HG02973 (cell line): ENCODE measurements around the gene SMPX.
"Not testable (repeated sequence)": the region's sequence is repeated elsewhere in the genome, so short reads cannot be mapped to it uniquely, and the experiment has no call there.

Source experiments
- ATAC-seq: cut with Tn5 transposase; IDR thresholded peaks from one replicate; pipeline ENCODE4 v1.9.1; 2021; ENCODE audit warnings: moderate library complexity; ENCODE audit not compliant: unreplicated experiment

SMPX gene

DNA sequence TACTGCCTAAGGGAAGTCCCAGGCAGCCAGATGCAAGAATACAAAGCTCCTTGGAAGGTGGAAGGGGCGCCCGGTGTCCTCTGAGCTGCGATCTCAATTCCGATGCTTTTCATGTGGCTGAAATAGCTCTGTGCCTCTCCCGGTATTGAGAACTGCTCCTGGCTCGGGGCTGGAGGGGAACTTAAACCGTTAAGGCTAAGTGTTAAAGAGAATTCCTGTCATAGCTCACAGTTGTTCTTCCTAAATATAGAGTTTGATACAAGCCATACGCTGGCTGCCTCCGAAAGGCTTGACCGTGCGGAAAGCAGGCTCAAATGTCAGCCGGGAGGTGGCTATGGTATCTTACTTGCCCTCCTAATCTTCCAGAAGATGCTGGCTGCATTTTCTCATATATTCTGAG lies at the start of gene SMPX:
Gene SMPX (minus strand): TSS at position 157 of the 400 bp plus-strand sequence. CDS start 3,826 bp downstream, outside the sequence.
- no peak for ATAC-seq

DNA sequence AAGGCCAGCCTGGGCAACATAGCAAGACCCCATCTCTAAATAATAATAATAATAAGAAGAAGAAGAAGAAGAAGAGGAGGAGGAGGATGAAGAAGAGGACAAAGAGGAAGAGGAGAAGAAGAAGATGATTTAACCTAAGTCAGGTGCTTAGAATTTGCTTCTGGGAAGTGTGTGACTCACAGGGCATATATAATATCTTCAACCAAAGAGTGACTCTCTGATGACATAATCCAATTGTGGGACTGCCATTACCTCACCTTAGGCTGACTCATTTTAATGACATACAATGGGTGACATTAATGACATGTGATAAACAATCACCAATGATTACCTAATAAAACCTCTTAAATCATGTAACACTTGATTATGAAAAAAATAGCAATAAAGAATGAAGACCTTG lies 48.8 kb upstream of the SMPX start:
- ATAC-seq = no peak

DNA sequence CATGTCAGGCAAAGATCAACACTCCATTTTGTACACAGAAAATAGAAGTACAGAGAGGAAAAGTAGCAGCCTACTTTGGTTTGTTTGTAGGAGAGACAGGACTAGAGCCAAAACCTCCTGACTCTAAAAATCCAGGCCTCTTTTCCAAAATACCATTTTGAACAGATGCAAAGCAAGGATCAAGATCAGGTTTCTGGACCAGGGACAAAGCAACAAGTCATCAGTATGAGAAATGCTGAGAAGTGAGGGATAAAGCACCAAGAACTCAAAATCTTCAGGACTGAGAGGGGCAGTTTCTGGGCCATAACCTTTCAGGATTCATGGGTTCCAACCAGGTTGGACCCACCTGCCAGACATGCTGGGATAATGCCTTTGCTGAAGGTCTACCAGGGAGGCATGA lies 44.9 kb upstream of the SMPX start:
- ATAC-seq = no peak

DNA sequence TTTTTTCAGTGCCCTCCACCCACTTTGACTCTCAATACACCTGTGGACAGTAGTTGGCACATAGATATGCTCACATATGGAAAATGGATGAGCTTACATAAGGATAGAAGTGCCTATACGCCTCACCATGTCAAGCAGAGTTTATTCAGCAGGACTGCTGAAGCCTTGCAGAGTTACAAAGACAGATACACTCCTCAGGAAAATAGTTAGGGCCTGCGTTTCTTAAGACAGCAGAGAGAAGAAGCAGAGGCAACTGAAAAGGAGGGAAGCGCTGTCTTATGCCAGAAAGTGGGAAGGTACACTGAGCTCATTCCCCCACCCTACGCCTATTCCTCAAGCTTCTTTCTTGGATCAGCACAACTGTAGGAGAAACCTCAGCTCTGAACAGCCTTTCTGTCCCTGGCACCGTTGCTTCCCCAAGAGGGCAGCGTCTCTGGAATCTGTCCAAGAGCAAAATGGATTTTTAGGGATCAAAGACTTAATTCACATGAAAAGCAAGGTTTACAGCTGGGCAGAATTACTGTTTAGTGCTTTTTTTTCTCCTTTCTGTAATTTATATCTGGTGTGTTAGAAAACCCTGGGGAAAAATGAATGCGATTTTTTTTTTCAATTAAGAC lies 44.2 kb upstream of the SMPX start:
- no peak for ATAC-seq

DNA sequence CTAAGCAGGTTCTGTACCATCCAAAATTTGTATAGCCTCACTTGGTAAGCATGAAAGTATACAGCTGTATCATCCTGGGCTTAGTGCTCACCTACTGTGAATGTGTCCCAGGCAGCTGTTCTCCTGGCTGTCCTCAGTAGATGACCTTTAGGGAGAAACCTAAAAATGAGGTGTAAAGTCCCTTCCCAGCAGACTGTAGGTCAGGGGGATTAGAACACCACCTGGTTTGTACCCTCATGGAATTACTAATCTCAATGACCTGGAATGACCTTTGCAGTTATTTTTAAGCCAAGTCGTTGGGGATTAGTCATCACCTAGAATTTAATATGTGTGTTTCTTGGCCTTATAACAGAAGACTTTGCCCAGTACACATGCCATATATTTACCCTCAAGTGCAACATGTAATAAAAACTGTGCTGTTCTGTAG lies 42.4 kb upstream of the SMPX start:
- ATAC-seq = no peak

DNA sequence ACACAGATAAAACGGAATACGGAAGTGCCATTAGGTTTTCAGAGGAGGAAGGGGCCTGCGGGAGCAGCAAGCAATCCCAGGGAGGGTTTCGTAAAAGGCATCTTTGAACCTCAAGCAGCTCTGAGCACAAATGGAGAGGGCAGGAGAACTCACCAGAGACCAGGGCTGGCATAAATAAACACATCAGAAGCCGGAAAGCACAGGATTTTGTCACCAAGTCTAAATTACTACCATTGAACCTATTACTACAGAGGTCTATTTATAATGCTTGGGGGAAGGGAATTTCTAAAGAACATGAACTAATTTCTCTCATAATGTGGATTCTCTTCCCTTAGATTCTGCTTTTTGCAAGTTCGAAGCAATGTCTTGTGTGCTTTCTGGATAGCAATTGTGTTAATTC lies 41.9 kb upstream of the SMPX start:
- no peak for ATAC-seq

DNA sequence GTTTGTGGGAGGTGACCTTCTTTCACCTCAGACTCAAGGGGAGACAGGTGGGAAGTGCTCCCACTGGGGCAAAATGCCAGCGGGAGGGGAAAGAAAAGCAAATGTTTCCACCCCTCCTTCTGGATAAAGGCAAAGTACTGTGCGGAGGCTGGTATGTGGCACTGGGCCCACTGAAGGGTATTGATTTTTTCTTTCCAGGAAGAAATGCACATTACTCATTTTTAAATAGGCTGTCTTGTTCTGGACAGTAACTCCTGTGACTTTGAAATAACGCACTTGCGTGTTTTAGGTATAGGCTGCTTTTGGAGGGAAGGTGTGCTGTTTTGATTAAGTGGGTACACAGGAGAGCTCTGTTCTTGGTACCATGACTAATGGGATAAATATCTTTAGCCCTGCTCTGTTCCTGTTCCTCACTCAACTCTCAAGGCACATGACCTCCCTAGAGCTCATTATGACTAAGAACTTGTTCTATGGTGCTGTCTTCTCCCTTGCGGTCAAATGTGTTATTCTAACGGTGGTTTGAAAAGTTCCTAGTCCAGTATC lies 40.8 kb upstream of the SMPX start:
- no peak for ATAC-seq

DNA sequence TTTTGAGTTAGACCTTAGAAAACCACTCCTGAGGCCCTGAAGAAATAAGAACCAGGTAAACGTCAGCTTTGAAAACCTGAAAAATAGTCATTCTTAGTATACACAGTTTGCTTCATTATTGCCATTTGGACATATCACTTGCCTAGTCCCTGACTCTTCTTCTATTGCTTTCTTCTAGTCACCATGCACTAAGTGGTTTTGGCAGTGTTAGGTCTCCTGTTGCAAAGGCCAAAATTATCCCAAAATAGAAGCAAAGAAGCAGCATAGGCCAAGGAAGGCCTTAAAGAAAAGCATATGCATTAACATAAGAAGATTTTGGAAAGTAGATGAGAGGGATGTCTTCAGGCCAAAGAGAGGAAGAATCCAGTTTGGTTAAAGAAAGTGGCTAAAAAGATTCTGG lies 24.1 kb upstream of the SMPX start:
- no peak for ATAC-seq

DNA sequence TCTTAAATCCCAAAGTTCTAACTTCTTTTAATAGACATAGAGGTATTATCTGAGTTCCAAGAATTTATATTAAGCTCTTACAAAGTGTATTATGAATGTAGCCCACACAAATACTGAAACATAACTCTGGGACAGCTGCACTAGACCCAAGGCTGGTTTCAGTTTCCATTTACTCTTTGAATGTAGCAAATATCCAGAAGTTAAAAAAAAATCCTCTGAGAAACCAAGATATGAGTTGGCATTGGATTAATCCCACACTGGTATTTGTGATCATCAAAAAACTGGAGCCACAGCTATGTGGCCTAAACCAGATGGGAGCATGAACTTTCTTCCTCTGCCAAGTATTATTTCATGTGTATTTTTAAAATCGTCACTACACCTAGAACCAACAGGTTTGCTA lies 23.6 kb upstream of the SMPX start:
- ATAC-seq = peak; percentile 87

DNA sequence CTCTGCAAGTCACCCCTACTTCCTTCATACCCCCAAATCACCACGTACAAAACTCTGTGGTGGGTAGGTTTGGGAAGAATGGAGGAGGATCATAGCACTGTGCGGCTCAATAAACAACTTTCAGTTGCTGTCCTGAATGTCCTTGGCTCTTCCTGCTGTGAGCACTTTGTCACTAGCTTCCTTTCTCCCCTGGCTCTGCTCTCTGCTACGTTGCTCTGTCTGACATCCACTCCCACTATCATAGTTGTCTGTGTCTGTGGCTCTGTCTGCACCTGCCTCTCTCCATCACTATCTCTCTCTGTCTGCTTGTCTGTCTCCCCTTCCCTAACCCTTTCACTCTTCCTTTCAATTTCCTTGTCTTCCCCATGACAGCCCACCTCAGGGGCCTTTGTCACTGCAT lies 21.2 kb upstream of the SMPX start:
- ATAC-seq = no peak

DNA sequence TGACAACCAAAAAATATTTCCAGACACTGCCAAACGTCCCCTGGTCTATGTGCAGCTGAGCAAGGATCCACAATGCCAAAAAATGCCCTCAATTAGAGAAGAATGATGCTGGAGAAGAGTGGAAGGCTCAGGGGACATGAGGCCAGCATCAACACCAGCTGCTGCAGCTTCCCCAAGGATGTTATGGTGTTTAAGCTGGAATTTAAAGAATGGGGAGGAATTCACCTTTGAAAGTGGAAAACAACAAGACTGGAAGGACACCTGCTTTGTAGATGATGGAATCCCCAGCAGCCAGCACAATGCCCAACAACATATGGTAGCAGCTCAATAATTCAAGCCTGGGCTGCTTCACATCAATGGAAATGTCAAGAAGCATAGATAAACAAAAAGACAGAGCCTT lies 20.3 kb upstream of the SMPX start:
- no peak for ATAC-seq

DNA sequence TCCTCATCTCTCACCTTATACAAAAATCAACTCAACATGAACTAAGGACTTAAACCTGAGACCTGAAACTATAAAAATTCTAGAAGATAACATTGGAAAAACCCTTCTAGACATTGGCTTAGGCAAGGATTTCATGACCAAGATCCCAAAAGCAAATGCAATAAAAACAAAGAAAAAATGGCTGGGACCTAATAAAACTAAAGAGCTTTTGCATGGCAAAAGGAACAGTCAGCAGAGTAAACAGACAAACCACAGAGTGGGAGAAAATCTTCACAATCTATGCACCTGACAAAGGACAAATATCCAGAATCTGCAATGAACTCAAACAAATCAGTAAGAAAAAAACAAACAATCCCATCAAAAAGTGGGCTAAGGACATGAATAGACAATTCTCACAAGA lies 17.2 kb upstream of the SMPX start:
- ATAC-seq = not testable (repeated sequence)

DNA sequence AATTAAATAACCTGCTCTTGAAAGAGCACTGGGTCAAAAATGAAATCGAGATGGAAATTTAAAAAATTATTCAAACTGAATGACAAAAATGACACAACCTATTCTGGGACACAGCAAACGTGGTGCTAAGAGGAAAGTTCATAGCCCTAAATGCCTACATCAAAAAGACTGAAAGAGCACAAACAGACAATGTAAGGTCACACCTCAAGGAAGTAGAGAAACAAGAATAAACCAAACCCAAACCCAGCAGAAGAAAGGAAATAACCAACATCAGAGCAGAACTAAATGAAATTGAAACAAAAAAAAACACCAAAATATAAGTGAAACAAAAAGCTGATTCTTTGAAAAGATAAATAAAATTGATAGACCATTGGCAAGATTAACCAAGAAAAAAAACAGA lies 15.1 kb upstream of the SMPX start:
- ATAC-seq = not testable (repeated sequence)

DNA sequence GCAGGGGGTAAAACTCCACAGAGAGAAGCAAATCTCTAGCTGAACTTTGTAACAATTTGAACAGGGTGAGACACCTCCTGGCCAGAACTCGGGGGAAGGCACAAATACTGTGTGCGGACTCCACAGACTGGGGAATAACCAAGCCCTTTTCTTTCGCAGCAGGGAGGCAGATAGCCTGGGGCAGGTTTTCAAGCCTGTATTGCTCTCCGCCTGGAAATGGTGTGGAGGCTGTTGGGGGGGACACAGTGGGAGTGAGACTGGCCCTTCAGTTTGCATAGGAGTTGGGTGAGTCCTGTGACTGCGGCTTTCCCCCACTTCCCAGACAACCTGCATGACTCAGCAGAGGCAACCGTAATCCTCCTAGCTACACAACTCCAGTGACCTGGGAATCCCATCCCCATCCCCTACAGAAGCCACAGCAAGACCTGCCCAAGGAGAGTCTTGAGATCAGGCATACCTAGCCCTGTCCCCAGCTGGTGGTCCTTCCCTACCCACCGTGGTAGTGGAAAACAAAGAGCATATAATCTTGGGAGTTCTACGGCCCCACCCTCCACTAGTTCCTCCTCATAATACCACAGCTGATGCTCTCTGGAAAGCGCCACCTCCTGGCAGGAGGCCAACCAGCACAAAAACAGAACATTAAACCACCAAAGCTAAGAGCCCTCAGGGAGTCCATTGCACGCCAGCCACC lies 12.9 kb upstream of the SMPX start:
- no peak for ATAC-seq

DNA sequence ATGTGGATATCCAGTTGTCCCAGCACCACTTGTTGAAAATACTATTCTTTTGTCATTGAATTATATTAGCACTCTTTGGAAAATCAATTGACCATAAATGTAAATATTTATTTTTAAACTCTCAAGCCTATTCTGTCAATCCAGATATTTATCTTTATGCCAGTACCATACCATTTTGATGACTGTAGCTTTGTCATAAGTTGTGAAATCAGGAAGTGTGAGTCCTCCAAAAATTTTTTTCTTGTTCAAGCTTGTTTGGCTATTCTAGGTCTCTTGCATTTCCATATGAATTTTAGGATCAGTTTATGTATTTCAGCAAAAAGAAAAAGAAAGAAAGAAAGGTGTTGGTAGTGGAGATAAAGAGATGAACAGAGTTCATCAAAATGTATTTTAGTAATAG lies 8.2 kb upstream of the SMPX start:
- no peak for ATAC-seq

DNA sequence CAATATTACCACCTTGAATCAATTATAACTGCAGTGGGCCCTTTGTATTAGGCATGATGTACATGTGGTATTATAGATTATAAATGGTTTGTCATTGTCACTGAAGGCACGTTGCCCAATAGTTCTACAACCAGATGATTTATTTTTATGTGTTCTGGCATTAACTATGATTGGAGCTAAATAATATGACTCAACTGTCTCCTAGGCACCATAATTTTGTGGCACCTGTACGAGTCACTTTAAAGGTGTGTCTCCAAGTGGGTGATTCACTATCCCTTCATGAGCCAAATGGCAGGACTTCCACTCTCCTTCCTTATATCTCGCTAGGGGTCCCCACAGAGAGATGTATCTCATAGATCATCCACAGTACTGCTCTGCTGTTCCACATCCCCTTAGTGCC lies 6.1 kb upstream of the SMPX start:
- no peak for ATAC-seq

DNA sequence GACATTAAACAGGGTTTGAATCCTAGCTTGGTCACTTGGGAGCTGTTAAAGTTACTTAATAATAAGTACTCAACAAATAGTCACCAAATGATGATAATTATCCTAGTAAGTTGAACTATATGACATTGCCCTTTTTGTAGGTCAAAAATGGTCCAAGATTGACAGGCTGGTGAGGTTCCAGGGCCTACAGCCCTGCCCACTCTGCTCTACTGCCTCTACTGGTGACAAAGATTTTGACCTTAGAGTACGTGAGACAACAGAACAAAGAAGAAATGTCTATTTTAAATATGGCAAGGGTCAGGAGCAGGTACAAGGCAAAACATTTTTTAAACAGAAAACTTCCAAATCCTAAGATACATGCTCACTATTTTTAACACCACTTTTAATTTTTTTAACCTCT lies 572 bp upstream of the SMPX start:
- ATAC-seq = no peak

DNA sequence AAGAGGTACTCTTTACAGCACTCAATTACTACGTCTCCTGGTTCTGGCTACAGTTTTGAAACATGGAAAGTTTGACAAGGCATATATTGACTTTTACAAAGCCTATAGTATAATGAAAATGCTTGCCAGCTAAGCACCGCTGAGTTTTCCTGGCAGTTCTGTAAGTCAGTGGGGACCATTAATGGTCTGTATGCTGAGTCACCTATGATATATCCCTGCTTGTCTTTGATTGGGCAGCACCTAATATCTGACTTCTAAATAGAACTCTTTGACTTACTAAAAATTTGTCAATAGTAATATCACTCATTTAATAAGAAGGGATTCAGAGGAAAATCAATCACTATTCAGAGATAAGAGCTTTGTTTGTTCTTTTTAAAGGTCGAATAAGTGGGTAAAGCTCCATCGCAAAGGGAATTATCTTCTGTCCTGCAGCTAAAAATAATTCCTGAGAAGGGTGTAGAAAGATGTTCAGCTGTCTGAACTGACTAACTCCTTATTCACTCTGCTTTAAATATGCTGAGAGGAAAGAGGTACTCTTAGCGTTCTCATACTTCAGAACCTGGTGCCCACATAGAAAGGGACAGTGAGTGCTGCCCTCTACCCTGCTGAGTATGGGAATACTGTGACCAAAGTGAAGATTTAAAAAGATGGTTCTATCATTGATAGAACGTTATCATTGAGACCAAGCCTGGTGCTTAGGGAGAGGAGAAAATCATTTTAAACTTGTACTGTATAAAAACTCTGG lies 959 bp downstream of the SMPX start:
- no peak for ATAC-seq

DNA sequence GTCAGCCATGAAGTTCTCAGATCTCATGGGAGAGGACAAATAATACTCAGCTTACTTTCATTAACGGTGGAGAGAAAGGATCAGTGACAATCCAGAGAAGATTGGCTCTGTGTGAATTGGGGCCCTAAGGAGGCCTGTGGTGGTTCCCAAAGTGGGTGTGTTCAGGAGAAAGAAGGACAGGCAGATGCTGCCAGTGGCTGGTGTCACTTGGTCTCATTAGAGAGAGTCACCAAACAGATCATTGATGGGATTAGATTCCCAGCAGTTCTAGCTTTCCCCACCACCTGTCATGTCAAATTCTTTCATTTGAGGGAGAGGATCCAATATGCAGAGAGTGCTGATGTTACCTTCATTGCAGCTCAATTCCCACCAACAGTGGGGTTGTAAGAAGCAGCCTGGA lies 8.0 kb downstream of the SMPX start:
- no peak for ATAC-seq

DNA sequence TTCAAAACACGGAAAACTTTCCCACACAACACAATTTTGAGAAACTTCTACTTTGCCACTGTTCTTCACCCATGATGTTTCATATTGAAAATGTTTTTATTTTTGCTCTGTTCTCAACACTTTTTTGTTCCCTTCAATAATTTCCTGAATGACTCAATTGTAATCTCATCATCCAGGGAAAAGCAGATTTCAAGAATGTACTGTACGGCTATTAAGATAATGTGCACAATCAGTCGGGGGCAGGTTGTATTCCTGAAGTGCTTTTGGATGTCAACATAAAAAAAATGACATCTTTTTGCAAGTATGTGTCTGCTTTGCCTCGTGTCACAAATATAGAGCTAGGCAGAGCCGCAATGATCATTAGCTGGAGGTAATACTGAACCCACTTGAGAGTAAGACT lies 9.7 kb downstream of the SMPX start:
- ATAC-seq = no peak

DNA sequence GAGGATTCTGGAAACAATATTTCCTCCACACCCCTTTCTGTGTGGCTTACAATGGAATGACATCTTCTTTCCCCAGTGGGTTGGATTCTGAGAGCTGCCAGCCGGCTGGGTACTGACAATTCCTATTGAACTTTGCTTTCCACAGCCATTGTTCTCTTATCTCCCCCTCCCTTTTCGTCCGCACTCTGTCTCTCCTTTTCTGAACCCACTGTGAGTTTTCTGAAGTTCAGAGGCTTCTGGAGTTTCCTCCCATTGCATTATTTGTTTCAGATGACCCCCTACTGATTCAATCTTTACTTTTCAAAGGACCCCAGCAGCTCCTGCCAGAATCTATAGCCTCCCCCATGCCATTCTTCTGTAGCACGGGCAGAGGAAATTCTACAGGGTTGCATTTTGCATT lies 10.4 kb downstream of the SMPX start:
- ATAC-seq = no peak

DNA sequence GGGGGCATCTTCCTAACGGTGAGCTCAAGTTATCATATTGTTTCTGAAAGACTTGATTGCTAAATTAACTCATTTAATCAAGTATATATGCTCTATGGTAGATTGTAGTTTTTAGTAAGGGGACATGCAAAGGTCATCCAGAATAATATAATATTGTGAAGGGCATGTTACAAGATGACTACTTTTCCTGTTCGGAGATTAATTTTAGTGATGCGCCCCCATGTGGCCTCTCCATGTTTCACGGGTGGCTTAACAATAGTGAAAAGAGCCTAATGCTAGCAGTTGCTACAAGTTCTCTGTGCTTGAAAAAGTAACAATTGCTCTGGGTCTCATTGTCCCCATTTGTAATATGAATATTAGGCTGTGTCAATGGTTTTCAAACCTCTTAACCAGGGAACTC lies 12.2 kb downstream of the SMPX start:
- ATAC-seq = no peak
